Ovary (tissue), 3 donors: ENCODE measurements around the gene RUNX2.

Source experiments
- POLR2A ChIP-seq: fragments of 450-650 bp; IDR thresholded peaks from one replicate; pipeline ENCODE4 v1.6.1; 2017; ENCODE audit warnings: antibody characterized with exemption, mild to moderate bottlenecking, moderate library complexity
- TF ChIP-seq, protein P1 (sequence below), 3 donors: fragments of 450-650 bp in 2 of 3; fragments of 200-600 bp in 1 of 3; IDR thresholded peaks; one replicate each; pipeline versions ENCODE4 v1.5.1 to v1.8.0; 2016 to 2022; ENCODE audit warnings: antibody characterized with exemption in 3 of 3, mild to moderate bottlenecking in 1 of 3
- donor health status: DM: no; HTN: no; CAD: no.

DNA sequence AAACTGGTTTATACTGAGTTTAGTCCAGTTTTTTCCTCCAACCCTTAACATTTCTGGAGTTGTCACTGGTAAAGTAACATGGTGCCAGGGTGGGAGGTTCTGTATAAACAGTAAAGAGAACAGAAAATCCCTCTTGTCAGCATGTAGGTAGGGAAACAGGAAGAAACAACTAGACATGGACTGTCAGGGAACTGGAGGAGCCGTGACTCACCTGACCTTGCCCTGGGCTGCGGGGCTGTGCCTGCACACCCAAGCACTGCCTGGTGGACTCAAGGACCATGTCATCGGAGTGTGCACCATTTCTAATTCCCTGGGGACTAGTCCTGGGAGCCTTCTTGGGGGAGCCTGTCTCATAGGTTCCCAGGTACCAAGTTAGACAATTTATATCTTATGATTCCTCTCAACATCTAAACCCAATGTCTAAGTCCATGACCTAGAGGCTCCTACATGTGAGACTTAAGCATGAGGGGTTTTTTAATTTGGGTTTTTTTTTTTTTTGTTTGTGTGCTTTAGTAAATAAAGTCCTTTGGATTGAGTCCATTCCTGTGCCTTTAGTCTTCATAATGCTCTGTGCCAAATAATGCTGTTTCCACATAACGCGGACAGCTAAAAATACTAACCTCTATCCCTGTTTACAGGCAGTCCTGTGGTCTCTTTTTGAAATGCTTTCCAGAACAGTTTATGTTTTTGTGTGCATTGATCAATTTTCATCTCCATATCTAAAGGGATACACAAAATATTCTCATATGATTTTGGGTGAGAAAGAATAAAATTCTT, 186.5 kb downstream of the RUNX2 start:
- TF ChIP-seq, protein P1, sequence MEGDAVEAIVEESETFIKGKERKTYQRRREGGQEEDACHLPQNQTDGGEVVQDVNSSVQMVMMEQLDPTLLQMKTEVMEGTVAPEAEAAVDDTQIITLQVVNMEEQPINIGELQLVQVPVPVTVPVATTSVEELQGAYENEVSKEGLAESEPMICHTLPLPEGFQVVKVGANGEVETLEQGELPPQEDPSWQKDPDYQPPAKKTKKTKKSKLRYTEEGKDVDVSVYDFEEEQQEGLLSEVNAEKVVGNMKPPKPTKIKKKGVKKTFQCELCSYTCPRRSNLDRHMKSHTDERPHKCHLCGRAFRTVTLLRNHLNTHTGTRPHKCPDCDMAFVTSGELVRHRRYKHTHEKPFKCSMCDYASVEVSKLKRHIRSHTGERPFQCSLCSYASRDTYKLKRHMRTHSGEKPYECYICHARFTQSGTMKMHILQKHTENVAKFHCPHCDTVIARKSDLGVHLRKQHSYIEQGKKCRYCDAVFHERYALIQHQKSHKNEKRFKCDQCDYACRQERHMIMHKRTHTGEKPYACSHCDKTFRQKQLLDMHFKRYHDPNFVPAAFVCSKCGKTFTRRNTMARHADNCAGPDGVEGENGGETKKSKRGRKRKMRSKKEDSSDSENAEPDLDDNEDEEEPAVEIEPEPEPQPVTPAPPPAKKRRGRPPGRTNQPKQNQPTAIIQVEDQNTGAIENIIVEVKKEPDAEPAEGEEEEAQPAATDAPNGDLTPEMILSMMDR (IDR thresholded peaks at IDR 0.05): no peak
- TF ChIP-seq POLR2A: no peak
